CD4-positive, alpha-beta T cell treated with Interleukin-15 for 4 hours (primary cell): ENCODE results near the gene ZNF609.

ENCODE experiments used
- DNase-seq: peaks from one replicate; pipeline ENCODE4 v3.0.0-alpha.2; 2020; ENCODE audit warnings: low spot score

ZNF609 gene

DNA sequence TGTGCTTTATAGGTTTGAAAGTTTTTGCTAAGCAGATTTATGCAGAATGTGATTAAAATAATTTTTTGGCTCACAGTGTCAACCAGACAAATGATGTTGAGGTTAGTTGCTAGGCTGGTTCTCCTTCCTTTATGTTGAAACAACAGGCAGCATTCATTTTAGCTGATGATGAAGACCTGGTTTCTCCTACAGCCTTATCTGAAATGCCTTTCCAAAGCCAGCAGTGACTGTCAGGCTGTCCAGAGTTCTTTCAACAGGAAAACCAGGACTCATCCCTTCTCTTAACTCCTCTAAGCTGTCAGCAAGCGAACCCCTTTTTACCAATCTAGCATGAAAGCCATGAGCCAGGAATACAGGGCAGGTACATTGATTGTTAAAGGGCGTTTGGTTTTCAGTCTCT, 84.1 kb downstream of the ZNF609 start:
- DNase-seq = no peak

- DNase-seq = no peak
These were observed 86.9 kb downstream of the ZNF609 start for GRCh38 chr15:64547275-64547674.

GRCh38 chr15:64548235-64548634, 87.9 kb downstream of the ZNF609 start:
- DNase-seq = no peak

DNA sequence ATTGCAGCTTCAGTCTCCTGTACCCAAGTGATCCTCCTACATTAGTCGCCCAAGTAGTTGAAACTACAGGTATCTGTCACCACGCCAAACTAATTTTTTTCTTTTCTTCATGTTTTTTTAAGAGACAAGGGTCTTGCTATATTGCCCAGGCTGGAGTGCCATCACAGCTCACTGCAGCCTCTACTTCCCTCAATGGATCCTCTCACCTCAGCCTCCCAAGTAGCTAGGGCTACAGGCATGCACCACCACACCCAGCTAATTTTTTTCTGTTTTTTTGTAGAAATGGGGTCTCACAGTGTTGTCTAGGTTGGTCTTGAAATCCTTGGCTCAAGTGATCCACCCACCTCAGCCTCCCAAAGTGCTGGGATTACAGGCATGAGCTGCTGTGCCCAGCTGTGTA, 89.5 kb downstream of the ZNF609 start:
- no peak for DNase-seq

- no peak for DNase-seq
These were observed 92.0 kb downstream of the ZNF609 start for GRCh38 chr15:64552281-64552948.

- no peak for DNase-seq
These were observed 98.2 kb downstream of the ZNF609 start for GRCh38 chr15:64558460-64559179.

- DNase-seq = no peak
These were observed 98.9 kb downstream of the ZNF609 start for GRCh38 chr15:64559243-64559642.

GRCh38 chr15:64560501-64560900, 100.1 kb downstream of the ZNF609 start:
- no peak for DNase-seq

- DNase-seq = no peak
These were observed 100.6 kb downstream of the ZNF609 start for GRCh38 chr15:64560998-64561397.

DNA sequence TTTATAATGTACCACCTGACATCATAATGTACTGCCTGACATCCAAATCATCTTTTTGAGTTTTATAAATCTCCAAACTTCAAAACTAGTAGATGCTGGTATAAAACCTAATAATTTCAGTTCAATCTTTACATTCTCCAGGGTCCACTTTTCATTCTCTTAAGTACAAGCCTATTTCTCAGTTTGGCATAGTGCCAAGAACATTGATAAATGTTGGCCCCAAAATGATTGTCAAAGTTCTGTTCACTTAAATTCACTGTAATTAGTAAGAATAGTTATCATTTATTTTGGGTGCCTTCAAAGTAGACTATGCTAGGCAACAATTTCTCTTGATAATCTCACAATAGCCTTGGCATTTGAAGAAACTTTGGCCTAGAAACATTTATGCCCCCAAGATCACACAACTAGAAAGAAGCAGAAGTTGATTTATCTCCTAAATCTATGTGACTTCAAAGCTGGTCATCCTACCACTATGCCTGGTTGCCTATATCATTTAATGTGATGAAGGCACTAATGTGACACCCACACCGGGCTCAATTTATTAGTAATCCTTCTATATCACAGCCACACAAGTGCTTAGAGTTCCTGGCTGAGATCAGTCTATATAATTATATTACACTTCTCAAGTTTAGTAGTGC, 101.7 kb downstream of the ZNF609 start:
- DNase-seq = no peak

DNA sequence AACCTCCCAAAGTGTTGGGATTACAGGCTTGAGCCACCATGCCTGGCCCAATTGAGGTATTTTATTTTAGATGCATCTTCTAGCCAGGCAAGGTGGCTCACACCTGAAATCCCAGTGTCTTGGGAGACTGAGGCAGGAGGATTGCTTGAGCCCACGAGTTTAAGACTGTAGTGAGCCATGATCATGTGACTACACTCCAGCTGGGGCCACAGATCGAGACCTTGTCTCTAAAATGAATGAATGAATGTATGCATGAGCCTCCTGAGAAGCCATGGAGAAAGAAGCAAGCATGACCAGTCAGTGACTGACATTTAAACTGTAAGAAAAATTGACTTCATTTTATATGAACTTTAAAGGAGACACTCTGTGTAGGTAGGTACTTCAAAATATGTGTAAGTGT, 105.7 kb downstream of the ZNF609 start:
- no peak for DNase-seq

DNA sequence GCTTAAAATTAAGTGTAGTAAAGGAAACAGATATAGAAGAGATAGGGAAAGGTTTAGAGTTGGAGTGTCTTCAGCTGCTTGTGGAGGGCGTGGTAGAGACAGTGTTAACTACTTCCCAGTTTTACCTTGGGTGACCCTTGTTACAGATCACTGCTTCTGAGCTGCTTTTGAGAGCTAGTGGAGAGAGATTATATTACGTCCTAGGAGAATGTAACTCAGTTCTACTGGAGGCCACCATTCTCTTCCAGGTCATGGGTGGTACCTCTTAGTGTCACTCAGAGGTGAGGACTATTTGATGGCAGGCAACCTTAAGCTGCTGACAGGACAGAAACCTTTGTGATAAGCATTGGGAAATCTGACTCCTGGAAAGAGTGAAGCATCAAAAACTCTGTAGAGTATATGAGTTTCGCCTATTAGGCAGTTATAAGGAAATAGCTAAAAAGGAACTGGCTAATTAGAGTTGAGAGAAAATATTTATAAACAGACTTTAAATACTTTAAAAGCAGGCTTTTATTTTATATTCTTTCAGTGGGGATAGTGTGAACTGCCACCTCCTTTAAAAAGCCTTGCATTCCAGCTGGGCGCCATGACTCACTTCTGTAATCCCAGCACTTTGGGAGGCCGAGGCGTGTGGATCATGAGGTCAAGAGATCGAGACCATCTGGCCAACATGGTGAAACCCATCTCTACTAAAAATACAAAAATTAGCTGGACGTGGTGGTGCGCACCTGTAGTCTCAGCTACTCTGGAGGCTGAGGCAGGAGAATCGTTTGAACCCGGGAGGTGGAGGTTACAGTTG, 106.5 kb downstream of the ZNF609 start:
- no peak for DNase-seq

DNA sequence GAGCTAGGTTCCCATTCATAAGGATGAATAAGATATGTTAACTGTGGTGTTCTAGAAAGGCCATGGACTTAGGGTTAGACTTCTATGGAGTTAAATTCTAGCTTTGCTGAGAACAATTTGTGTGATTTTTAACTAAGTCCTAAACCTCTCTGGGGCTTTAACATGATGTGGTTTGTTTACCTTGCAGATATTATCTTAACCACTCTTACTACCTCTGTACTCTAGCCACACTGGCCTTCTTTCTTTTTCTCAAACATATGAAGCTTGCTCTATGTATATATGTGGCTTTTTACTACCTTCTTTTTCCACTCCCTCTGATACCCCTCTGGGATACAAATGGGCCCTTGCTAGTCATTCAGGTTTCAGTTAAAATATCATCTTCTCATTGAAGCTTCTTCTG, 108.4 kb downstream of the ZNF609 start:
- no peak for DNase-seq

DNA sequence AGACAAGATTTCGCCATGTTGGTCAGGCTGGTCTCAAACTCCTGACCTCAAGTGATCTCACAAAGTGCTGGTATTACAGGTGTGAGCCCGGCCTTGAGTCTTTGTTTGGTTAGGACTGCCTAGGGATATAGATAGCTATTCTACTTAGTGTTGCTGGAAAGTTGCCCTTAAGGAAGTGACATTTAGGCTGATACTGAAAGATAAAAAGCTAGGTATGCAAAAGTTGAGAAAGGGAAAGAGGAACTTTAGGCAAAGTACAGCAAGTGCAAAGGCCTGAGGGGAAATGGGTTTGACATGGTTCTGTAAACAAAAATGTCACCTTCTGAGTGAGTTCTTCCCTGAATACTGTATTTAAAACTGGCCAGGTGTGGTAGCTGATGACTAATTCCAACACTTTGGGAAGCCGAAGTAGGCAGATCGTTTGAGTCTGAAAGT, 111.5 kb downstream of the ZNF609 start:
- no peak for DNase-seq

- no peak for DNase-seq
These were observed 112.5 kb downstream of the ZNF609 start for GRCh38 chr15:64572856-64573255.

DNA sequence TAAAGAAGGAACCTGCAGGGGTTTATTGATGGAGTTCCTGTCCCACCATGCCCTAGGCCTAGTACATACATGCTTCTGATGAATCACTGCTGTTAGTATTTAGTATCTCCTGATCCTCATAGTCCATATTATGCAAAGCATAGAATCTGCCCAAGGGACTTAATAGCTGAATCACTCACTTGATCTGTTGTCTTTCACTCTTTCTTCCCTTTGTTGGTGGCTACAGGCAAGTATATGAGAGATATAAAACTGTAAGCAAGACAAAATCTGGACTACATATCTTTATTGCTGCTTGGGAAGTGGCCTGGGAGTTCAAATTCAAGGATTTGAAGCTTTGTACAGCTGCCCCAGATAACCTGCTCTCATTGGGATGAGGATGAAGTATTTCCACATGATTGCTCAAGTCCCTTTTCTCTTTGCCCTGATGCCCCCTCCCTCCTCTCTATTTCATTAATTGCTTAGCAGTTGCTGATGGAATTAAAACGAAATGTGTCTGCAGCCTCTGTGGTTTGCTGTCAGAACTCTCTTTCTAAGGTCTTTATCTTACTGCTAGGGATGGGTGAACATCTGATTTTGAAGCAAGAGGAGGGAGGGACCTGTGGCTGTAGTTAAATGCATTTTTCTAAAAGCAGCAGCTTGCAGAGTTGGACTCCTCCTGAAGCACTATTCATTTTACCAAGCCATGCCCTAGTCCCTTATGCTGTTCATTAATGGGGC, 114.1 kb downstream of the ZNF609 start:
- no peak for DNase-seq

GRCh38 chr15:64580696-64581407, 120.5 kb downstream of the ZNF609 start:
- no peak for DNase-seq

GRCh38 chr15:64581408-64581761, 121.0 kb downstream of the ZNF609 start:
- no peak for DNase-seq

DNA sequence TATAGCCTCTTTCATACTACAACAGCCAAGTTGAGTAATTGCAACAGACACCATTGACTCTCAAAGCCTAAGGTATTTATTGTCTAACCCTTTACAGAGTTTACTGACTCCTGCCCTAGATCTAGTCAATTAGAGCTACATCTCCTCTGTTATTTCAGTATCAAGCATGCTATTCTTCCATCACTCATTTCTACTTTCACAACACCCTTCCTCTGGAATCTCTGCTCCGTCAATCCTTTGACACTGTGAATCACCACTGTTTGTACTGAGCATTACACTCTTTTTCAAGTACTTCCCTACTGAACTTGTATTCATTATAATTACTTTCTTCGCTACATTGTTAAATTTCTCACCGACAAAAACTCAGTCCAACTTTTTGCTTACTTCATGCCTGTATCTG, 121.8 kb downstream of the ZNF609 start:
- no peak for DNase-seq

DNA sequence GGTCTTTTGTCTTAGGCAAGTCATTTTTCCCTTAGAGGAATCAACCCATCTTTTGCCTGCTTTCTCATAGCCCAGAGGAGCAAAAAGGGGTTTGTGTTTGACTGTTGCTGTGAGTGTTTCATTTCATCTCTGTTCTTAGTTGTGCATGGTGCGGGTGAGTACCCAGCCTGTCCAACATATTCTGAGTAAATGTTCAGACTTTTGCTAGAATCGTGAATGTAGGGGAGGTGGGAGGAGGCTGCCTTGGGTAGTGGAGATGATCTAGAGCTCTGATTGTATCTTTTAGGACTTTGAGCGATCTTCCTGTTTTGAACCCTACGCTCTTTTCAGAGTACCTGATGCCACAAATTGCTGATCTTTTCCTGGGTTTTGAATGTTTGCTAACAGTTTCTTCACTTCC, 123.1 kb downstream of the ZNF609 start:
- DNase-seq = peak; percentile 30

DNA sequence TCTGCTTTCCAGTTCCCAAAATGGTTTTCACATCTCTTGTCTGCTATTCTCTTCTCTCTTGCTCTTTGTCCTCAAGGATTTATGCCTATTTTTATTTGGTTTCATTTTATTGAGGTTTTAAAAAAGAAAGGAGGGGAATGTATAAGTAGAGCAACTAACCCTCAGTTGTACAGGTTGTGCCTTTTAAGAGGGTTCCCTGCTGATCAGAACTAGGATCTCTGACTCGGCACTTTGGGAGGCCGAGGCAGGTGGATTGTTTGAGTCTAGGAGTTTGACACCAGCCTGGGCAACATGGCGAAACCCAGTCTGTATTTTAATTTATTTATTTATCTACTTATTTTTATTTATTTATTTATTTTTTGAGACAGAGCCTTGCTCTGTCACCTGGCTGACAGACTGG, 123.6 kb downstream of the ZNF609 start:
- DNase-seq = no peak
